RCC 7860 (cell line): ENCODE data around the gene ZNF24.

Source experiments
- DNase-seq: peaks from one replicate; pipeline ENCODE4 v3.0.0-alpha.2; 2015; ENCODE audit warnings: low spot score
- FAIRE-seq: peaks from 2 replicates; lab custom pipeline; 2012; peaks lifted over from hg19 to GRCh38; lab: Jason Lieb, UNC

ZNF24 gene

DNA sequence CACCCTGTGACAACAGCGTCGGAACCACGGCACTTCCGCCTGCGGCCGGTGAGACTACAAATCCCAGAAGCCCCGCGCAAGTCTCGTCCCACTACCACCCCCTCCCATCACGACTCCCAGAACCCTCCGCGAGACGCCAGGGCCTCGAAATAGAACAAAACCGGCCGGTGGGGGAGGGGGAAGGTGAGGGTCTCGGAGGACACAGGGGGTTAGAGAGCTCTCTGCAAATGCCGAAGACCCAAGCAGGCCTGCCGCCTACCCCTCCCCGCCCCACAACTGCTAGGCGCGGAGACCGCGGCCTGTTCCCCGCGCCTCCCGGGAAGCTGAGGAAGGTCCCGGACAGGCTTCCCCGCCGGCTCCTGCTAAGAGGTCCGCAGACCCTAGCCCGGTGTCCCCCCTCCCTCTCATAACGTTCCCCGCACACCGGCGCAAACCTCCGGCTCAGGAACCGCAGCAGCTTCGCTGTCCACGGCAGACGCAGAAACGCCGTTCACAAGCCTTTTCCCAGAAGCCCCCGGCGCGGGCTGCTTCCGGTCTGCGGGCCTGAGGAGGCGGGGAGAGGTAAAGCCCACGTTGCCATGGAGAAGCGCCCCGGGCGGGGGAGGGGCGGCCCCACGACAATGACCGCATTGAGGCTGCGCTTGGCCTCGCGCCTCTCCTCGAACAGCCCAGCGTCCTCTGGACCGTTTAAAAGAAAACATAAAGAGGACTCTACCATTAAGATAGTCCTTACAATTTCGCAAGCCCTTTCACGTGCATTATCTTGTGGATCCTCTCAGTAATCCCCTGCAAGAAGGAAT is at the start of gene ZNF24:
Gene ZNF24 (minus strand): TSS at position 485 of the 800 bp plus-strand sequence. CDS start 3,770 bp downstream, outside the sequence.
- DNase-seq: peak; percentile 80
- FAIRE-seq: no peak

DNA sequence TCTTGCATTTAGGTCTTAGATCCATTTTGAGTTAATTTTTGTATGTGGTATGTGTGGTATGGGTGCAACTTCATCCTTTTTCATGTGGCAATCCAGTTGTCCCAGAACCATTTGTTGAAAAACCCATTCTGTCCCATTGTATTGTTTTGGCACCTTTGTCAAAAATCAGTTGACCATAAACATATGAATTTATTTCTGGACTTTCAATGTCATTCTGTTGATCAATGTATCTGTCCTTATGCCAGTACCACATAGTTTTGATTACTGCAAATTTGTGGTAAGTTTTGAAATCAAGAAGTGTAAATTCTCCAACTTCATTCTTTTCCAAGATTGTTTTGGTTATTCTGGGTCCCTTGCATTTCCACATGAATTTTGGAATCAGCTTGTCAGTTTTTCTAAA is 49.5 kb upstream of the ZNF24 start:
- FAIRE-seq (no peak), DNase-seq (no peak)

- DNase-seq (no peak), FAIRE-seq (no peak)
Observed at GRCh38 chr18:35392375-35392774, 48.2 kb upstream of the ZNF24 start.

- FAIRE-seq (no peak), DNase-seq (no peak)
Observed at GRCh38 chr18:35390951-35391700, 46.9 kb upstream of the ZNF24 start.

DNA sequence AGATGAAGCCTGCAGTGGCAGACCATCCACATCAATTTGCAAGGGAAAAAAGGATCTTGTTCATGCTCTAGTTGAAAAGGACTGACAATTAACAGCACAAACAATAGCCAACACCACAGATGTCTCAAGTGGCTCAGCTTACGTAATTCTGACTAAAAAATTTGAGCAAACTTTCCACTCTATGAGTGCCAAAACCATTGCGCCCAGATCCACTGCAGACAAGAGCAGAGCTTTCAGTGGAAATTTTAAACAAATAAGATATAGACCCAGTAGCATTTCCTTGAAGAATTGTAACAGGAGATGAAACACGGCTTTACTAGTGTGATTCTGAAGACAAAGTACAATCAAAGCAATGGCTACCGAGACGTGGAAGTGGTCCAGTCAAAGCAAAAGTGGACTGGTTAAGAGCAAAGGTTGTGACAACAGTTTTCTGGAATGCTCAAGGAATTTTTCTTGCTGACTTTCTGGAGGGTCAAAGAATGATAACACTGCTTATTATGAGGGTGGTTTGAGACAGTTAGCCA is 44.9 kb upstream of the ZNF24 start:
- DNase-seq (no peak), FAIRE-seq (no peak)

GRCh38 chr18:35387152-35387571 is 42.9 kb upstream of the ZNF24 start:
- no peak for FAIRE-seq
- DNase-seq: no peak

- DNase-seq: peak; percentile 48
- FAIRE-seq: no peak
Observed at GRCh38 chr18:35386600-35387100, 42.4 kb upstream of the ZNF24 start.

- no peak for DNase-seq
- no peak for FAIRE-seq
Observed at GRCh38 chr18:35383136-35383535, 38.9 kb upstream of the ZNF24 start.

- FAIRE-seq (no peak), DNase-seq (no peak)
Observed at GRCh38 chr18:35379421-35379820, 35.2 kb upstream of the ZNF24 start.

DNA sequence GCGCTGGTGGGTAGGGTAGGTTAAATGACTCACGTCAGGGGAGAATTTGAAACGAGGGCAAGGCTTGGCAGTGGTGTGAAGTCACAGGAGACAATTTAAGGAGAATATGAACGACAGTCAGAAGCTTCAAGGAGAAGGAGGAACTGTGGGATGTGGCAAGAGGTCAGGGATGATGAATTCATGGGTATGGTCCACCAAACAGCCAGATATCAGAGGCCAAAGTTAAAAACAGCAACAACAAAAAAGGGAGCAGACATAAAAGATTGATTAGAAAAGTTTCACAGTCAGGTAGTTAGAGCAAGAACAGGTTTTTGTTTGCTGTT is 34.3 kb upstream of the ZNF24 start:
- DNase-seq (no peak), FAIRE-seq (no peak)

GRCh38 chr18:35377875-35378573 is 33.8 kb upstream of the ZNF24 start:
- DNase-seq (no peak), FAIRE-seq (no peak)

DNA sequence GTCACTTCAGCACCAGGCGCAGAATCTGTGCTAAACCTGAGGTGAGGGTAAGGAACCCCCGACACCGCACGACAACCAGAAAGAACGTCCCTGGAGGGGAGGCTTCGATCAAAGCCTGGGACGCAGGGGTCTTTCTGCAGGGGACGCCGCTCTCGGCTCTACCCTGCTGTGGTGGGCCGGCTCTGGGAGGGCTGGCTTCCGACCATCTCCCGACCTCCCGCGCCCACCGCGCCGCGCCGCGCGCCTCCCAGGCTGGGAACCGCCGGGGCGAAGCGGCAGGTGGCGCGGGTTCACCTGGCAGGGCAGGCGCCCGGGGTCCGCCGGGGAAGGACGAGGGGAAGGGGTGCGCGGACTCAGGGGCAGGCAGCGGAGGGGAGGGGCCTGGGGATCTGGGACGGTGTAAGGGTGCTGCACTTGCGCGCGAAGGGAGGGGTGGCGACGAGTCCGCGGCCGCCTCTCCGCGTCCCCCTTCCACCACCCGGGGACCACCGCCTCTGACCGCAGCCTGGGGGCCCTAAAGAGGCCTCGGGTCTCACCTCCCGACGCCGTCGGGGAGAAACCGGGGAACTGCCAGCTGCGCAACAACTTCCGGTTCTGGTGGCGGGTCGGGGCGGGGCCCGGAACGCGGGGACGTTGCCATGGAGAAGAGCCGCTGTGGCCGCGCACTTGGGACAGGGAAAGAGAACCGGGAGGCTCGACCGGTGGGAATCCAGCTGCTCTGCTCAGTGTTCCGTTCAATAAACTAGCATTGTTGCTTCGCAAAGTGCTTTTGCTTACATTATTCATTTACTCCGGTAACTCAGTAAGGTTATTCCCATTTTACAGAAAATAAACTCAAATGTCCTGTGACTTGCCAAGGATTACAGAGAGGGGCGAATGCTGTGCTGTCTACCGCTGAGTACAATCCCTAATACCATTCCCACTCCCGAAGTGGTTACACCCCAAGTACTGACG is 32.8 kb upstream of the ZNF24 start, which contains the start of gene ZNF396:
Gene ZNF396 (minus strand): TSS at position 596 of the 954 bp plus-strand sequence. CDS start 3,045 bp downstream, outside the sequence.
- FAIRE-seq: no peak

DNA sequence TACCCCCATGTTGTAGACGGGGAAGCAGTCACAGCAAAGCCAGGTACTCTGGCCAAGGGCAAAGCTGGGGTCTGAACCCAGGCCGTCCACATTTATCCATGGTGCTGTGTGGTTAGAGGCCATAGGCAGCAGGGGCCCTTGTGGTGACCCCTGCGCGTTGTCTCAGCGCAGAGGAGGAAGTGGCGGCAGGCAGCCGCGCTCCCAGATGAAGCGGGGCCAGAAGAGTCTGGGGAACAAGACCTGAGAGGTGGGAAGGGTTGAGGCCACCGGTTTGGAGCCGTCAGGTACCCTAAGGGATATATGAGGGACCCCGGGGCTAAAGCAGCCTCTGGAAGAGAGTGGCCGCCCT is 32.1 kb upstream of the ZNF24 start:
- no peak for DNase-seq

More for the DNA sequence above, 32.8 kb upstream of the ZNF24 start, which contains the start of gene ZNF396:
- no peak for DNase-seq

DNA sequence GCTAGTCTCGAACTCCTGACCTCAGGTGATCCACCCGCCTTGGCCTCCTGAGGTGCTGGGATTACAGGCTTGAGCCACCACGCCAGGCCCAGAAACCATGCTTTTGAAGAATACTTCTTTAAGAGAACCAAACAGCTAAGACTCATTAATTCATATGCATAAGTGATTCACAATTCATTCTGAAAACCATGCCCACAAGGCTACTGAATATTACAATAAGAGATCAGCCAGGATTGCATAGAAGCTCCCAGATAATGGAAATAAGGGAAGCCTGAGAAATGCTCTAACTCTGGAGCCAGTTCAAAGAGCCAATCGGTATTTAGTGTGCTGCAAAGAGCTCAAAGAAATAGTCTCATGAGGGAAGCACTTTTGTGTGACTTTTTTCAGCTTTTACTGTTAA is 30.5 kb upstream of the ZNF24 start:
- FAIRE-seq (no peak), DNase-seq (no peak)

More for the DNA sequence above, 32.1 kb upstream of the ZNF24 start:
- no peak for FAIRE-seq

DNA sequence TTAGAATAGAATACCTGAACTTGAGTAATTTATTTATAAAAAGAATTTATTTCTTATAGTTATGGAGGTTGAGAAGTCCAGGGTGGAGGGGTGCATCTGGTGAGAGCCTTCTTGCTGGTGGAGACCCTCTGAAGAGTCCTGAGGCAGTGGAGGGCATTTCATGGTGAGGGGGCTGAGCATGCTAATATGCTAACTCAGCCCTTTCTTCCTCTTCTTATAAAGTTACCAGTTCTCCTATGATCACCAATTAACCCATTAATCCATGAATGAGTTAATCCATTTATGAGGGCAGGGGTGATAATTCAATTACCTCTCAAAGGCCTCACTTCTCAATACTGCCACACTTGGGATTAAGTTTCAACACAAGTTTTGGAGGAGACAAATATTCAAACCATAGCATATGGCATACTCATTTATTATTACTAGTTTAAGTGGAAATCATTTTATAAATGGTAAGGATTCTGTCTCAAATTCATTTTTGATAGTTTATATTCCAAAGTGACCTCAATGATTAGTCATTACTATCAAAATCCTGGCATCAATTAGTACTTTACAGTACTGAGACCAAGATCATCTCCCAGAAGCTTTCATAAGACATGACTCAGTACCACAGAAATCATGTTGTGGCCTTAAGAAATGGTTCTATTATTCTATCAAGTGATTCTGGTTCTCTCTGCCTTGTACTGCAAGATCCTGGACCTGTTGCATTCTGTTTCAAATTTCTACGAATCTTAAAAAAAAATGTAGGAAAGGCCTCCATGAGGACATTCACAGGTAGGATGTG is 27.4 kb upstream of the ZNF24 start:
- DNase-seq: no peak
- no peak for FAIRE-seq

DNA sequence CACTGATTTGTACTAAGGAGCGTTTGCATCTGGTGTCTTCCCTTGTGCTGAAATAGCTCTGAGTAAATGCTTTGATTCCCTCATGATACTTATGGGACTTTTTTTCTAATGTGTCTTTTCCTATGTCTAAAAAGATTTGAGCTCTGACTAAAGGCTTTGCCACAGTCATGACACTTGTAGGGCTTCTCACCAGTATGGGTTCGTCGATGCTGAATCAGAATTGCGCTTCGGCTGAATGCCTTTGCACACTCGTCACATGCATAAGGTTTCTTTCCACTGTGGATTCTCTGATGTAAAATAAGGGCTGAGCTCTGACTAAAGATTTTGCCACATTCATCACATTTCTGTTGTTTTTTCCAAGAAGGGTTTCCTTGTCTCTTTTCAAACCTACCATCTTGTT is 24.9 kb upstream of the ZNF24 start:
- FAIRE-seq: no peak

DNA sequence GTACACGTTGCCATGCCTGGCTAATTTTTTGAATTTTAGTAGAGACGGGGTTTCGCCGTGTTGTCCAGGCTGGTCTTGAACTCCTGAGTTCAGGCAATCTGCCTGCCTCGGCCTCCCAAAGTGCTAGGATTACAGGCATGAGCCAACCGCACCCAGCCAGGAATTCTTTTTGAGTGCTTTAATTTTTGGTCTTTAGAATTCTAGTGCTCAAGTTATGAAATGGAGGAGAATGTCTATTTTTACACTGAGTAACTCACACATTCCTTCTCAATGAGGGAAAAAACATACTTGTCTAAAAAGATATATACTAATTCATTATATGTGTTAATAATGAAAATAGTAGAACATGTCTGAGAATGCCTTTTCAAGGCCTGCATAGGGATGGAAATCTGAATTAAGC is 24.4 kb upstream of the ZNF24 start:
- DNase-seq: no peak
- FAIRE-seq: no peak

More for the DNA sequence above, 24.9 kb upstream of the ZNF24 start:
- DNase-seq: no peak

DNA sequence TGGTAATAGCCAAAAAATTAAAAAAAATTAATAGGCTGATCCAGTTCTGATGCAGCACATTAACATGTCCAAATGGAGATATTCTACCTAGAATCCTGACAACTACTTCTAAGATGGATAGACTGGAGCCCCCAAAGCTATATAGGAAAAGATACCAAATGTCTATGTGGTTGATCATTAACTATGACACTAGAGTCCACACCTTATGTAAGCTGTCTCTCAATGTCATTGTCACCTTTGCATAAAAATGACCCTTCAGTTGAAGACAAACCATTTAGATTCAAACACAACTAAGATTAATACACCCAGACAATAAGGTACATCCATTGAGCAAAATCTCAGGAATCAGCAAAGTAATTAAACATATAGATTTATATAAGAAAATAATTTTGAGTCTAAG is 18.3 kb upstream of the ZNF24 start:
- DNase-seq (no peak), FAIRE-seq (no peak)
